GM12891 (cell line): Measurements from ENCODE around the gene DEDD2.

ENCODE experiments used
- PAX5 ChIP-seq: IDR thresholded peaks from 2 replicates; pipeline ENCODE4 v1.6.1; 2011; ENCODE audit warnings: low read length, moderate library complexity, mild to moderate bottlenecking; ENCODE audit not compliant: insufficient read depth, severe bottlenecking
- POLR2A ChIP-seq: IDR thresholded peaks from 2 replicates; pipeline ENCODE4 v1.6.1; 2011; ENCODE audit warnings: low read depth, low read length, control low read depth
- POLR2AphosphoS5 ChIP-seq: IDR thresholded peaks from 2 replicates; pipeline ENCODE4 v1.6.1; 2011; ENCODE audit warnings: low read depth, low read length, control low read depth
- POU2F2 ChIP-seq: IDR thresholded peaks from 2 replicates; pipeline ENCODE4 v1.6.1; 2011; ENCODE audit warnings: low read depth, mild to moderate bottlenecking, control low read depth, low read length, moderate library complexity
- SPI1 ChIP-seq: IDR thresholded peaks from 2 replicates; pipeline ENCODE4 v1.6.1; 2011; ENCODE audit warnings: low read depth, low read length, control low read depth
- TAF1 ChIP-seq: IDR thresholded peaks from 2 replicates; pipeline ENCODE4 v1.6.1; 2011; ENCODE audit warnings: low read depth, low read length, control low read depth

GRCh38 chr19:42149447-42150202 is 67.9 kb downstream of the DEDD2 start:
- TF ChIP-seq SPI1 (no peak), POLR2AphosphoS5 (no peak), POLR2A (no peak), TAF1 (no peak), POU2F2 (no peak), PAX5 (no peak)
